ENCODE measurements around the gene NTN4. TPM values are rescaled to one million over a fixed set of nuclear protein-coding genes. Genes with fewer than 3 reads are reported as not detected.

NTN4 gene
- polyA plus RNA-seq, 1 of the 3 experiments (the other 2 are of a cell fraction), result 0.08 TPM

DNA sequence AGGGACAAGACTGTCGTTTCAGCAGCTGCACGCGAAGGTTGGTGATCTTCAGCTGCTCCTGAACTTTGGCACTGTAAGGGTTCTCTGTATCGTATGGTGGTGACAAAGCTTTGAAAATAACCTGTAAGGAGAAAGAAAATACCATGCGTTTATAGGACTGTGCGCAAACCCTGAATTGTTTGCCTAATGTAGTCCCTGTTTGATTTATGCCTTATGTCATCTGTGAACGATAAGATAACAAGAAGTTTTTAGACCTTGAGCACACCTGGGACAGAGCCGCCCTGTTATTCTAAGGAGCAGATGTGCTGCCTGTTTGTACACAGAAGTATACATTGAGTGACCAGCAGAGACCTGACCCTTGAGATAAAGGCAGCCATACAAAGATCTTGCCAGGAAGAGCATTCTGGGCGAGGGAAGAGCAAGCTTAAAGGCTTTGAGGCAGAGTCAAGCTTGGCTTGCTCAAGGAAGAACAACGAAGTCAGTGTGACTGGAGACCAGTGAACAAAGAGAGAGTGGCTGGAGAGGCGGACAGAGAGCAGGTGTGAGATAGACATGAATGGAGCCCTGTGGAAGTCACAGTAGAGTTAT is 52.4 kb downstream of the NTN4 start:
- no peak for DNase-seq
- no peak overlapping the region for H2AFZ ChIP-seq (ENCODE audit: low read depth)
- no peaks in the 10 kb centered on the region for H3K79me2 ChIP-seq (ENCODE audit: insufficient read depth)
- TF ChIP-seq YY1 (IDR thresholded peaks at IDR 0.05; ENCODE audit: low read depth), result no peak
- TF ChIP-seq ELF1 (IDR thresholded peaks at IDR 0.05), result no peak
- TF ChIP-seq, protein P1, sequence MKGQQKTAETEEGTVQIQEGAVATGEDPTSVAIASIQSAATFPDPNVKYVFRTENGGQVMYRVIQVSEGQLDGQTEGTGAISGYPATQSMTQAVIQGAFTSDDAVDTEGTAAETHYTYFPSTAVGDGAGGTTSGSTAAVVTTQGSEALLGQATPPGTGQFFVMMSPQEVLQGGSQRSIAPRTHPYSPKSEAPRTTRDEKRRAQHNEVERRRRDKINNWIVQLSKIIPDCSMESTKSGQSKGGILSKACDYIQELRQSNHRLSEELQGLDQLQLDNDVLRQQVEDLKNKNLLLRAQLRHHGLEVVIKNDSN (IDR thresholded peaks at IDR 0.05; ENCODE audit: borderline replicate concordance, low read depth), result no peak
- TF ChIP-seq MEF2A (IDR thresholded peaks at IDR 0.05; ENCODE audit: borderline replicate concordance, low read depth), result no peak
- no peak for TF ChIP-seq TAF1 (IDR thresholded peaks at IDR 0.05; ENCODE audit: borderline replicate concordance, low read depth, low read length)
- TF ChIP-seq, protein P2, sequence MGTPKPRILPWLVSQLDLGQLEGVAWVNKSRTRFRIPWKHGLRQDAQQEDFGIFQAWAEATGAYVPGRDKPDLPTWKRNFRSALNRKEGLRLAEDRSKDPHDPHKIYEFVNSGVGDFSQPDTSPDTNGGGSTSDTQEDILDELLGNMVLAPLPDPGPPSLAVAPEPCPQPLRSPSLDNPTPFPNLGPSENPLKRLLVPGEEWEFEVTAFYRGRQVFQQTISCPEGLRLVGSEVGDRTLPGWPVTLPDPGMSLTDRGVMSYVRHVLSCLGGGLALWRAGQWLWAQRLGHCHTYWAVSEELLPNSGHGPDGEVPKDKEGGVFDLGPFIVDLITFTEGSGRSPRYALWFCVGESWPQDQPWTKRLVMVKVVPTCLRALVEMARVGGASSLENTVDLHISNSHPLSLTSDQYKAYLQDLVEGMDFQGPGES (IDR thresholded peaks at IDR 0.05; ENCODE audit: low read depth, low read length), result no peak
- TF ChIP-seq RCOR1 (IDR thresholded peaks at IDR 0.05; ENCODE audit: low read length), result no peak
- TF ChIP-seq RAD21 (IDR thresholded peaks at IDR 0.05; ENCODE audit: low read length), result no peak
- TF ChIP-seq, protein P3, sequence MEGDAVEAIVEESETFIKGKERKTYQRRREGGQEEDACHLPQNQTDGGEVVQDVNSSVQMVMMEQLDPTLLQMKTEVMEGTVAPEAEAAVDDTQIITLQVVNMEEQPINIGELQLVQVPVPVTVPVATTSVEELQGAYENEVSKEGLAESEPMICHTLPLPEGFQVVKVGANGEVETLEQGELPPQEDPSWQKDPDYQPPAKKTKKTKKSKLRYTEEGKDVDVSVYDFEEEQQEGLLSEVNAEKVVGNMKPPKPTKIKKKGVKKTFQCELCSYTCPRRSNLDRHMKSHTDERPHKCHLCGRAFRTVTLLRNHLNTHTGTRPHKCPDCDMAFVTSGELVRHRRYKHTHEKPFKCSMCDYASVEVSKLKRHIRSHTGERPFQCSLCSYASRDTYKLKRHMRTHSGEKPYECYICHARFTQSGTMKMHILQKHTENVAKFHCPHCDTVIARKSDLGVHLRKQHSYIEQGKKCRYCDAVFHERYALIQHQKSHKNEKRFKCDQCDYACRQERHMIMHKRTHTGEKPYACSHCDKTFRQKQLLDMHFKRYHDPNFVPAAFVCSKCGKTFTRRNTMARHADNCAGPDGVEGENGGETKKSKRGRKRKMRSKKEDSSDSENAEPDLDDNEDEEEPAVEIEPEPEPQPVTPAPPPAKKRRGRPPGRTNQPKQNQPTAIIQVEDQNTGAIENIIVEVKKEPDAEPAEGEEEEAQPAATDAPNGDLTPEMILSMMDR (IDR thresholded peaks at IDR 0.05), result no peak
- no peak for TF ChIP-seq GABPA (IDR thresholded peaks at IDR 0.05; ENCODE audit: low read depth)
- TF ChIP-seq SIN3A (IDR thresholded peaks at IDR 0.05; ENCODE audit: borderline replicate concordance, low read depth, low read length), result no peak
- TF ChIP-seq, protein P4, sequence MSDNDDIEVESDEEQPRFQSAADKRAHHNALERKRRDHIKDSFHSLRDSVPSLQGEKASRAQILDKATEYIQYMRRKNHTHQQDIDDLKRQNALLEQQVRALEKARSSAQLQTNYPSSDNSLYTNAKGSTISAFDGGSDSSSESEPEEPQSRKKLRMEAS (IDR thresholded peaks at IDR 0.05; ENCODE audit: low read depth), result no peak
- TF ChIP-seq RFX5 (IDR thresholded peaks at IDR 0.05; ENCODE audit: low read length), result no peak
- no peak for TF ChIP-seq CHD2 (IDR thresholded peaks at IDR 0.05; ENCODE audit: low read length, partially characterized antibody)
- TF ChIP-seq, protein P5, sequence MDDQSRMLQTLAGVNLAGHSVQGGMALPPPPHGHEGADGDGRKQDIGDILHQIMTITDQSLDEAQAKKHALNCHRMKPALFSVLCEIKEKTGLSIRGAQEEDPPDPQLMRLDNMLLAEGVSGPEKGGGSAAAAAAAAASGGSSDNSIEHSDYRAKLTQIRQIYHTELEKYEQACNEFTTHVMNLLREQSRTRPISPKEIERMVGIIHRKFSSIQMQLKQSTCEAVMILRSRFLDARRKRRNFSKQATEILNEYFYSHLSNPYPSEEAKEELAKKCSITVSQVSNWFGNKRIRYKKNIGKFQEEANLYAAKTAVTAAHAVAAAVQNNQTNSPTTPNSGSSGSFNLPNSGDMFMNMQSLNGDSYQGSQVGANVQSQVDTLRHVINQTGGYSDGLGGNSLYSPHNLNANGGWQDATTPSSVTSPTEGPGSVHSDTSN (IDR thresholded peaks at IDR 0.05), result no peak
- no peak for TF ChIP-seq FOSL2 (IDR thresholded peaks at IDR 0.05; ENCODE audit: borderline replicate concordance, low read depth)
- TF ChIP-seq, protein P6, sequence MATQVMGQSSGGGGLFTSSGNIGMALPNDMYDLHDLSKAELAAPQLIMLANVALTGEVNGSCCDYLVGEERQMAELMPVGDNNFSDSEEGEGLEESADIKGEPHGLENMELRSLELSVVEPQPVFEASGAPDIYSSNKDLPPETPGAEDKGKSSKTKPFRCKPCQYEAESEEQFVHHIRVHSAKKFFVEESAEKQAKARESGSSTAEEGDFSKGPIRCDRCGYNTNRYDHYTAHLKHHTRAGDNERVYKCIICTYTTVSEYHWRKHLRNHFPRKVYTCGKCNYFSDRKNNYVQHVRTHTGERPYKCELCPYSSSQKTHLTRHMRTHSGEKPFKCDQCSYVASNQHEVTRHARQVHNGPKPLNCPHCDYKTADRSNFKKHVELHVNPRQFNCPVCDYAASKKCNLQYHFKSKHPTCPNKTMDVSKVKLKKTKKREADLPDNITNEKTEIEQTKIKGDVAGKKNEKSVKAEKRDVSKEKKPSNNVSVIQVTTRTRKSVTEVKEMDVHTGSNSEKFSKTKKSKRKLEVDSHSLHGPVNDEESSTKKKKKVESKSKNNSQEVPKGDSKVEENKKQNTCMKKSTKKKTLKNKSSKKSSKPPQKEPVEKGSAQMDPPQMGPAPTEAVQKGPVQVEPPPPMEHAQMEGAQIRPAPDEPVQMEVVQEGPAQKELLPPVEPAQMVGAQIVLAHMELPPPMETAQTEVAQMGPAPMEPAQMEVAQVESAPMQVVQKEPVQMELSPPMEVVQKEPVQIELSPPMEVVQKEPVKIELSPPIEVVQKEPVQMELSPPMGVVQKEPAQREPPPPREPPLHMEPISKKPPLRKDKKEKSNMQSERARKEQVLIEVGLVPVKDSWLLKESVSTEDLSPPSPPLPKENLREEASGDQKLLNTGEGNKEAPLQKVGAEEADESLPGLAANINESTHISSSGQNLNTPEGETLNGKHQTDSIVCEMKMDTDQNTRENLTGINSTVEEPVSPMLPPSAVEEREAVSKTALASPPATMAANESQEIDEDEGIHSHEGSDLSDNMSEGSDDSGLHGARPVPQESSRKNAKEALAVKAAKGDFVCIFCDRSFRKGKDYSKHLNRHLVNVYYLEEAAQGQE (IDR thresholded peaks at IDR 0.05; ENCODE audit: low read depth, low read length), result no peak
- no peaks in the 10 kb centered on the region for H3K36me3 ChIP-seq (replicated peaks in 1 of 2; ENCODE audit: control insufficient read depth in 1 of 2, insufficient read depth in 2 of 2, low read length in 1 of 2)
- no peak overlapping the region for H3K9ac ChIP-seq
- no peaks in the 10 kb centered on the region for H3K9me3 ChIP-seq
- 59% methylated on average over 11 of the region's 11 CpGs for WGBS (ENCODE audit: low lambda C conversion rate)
- POLR2A ChIA-PET, result no interaction called here
- H3K4me2 ChIP-seq, result no peak overlapping the region
- no peak overlapping the region for H3K4me3 ChIP-seq (ENCODE audit: low read depth in 2 of 2, low read length in 1 of 2)
- no peak overlapping the region for H3K27ac ChIP-seq (ENCODE audit: low read depth in 2 of 2, low read length in 1 of 2)
- H3K27me3 ChIP-seq (ENCODE audit: insufficient read depth), result peaks cover under 1% of the 10 kb centered on the region; the same call in 1 of the 2 replicates
- no peaks in the 10 kb centered on the region for H3F3A ChIP-seq (replicated peaks; ENCODE audit: insufficient read depth)
- H4K20me1 ChIP-seq (ENCODE audit: insufficient read depth), result no peaks in the 10 kb centered on the region
- no peaks in the 10 kb centered on the region; a peak in 1 of 4 replicates for H3K4me1 ChIP-seq (ENCODE audit: control insufficient read depth in 1 of 2, insufficient read depth in 2 of 2, low read depth in 1 of 2, low read length in 1 of 2)
- no peaks in the 10 kb centered on the region for H3K9me2 ChIP-seq
- CTCF ChIA-PET, result no interaction called here
